B cell (primary cell): ENCODE data around the gene CCDC60.

Experiments used
- EZH2 ChIP-seq: IDR thresholded peaks from 2 replicates; pipeline ENCODE4 v1.6.1; 2012; ENCODE audit warnings: borderline replicate concordance, low read depth, mild to moderate bottlenecking, moderate library complexity, low read length; ENCODE audit not compliant: insufficient read depth, poor library complexity, severe bottlenecking
- TF ChIP-seq, protein P1 (sequence below): fragments of 200-600 bp; IDR thresholded peaks from one replicate; pipeline ENCODE4 v1.8.0; 2022; ENCODE audit warnings: antibody characterized with exemption, mild to moderate bottlenecking

DNA sequence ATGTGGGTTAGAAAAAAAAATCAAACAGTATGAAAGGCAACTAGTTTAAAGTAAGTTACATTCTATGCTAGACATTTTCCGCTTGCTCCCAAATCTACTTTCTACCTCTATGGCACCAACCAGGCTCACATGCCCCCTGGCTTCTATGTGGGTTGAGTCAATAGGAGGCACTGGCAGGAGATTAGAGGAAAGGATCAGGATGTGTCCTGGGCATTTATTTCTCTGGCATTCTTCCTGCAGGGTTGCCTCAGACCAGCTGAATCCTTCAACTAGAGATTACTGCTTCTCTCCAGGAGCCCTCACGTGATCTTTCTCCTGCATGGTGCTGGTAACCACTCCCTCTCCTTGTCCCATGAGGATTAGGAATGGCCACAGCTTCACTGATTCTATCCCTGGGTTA, 14.9 kb upstream of the CCDC60 start:
- TF ChIP-seq, protein P1, sequence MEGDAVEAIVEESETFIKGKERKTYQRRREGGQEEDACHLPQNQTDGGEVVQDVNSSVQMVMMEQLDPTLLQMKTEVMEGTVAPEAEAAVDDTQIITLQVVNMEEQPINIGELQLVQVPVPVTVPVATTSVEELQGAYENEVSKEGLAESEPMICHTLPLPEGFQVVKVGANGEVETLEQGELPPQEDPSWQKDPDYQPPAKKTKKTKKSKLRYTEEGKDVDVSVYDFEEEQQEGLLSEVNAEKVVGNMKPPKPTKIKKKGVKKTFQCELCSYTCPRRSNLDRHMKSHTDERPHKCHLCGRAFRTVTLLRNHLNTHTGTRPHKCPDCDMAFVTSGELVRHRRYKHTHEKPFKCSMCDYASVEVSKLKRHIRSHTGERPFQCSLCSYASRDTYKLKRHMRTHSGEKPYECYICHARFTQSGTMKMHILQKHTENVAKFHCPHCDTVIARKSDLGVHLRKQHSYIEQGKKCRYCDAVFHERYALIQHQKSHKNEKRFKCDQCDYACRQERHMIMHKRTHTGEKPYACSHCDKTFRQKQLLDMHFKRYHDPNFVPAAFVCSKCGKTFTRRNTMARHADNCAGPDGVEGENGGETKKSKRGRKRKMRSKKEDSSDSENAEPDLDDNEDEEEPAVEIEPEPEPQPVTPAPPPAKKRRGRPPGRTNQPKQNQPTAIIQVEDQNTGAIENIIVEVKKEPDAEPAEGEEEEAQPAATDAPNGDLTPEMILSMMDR: no peak
- no peak for TF ChIP-seq EZH2
